Smooth muscle cell of the brain vasculature (primary cell): ENCODE results near the gene MED13L.

ENCODE experiments used
- DNase-seq: peaks from one replicate; pipeline ENCODE4 v3.0.0-alpha.2; 2012; ENCODE audit warnings: low read depth, low spot score

Gene MED13L

GRCh38 chr12:115945491-115945885 lies 332.0 kb downstream of the MED13L start:
- no peak for DNase-seq

- DNase-seq: no peak
Observed at GRCh38 chr12:115944837-115945490, 332.5 kb downstream of the MED13L start.

GRCh38 chr12:115944392-115944742 lies 333.1 kb downstream of the MED13L start:
- DNase-seq: no peak

- no peak for DNase-seq
Observed at GRCh38 chr12:115943630-115944391, 333.7 kb downstream of the MED13L start.

GRCh38 chr12:115943310-115943629 lies 334.2 kb downstream of the MED13L start:
- DNase-seq: no peak

- DNase-seq: no peak
Observed at GRCh38 chr12:115942346-115942745, 335.1 kb downstream of the MED13L start.

- DNase-seq: no peak
Observed at GRCh38 chr12:115941362-115941761, 336.1 kb downstream of the MED13L start.

GRCh38 chr12:115938794-115939377 lies 338.6 kb downstream of the MED13L start:
- no peak for DNase-seq

- no peak for DNase-seq
Observed at GRCh38 chr12:115936997-115937916, 340.2 kb downstream of the MED13L start.

- DNase-seq: no peak
Observed at GRCh38 chr12:115934877-115935276, 342.6 kb downstream of the MED13L start.

- DNase-seq: no peak
Observed at GRCh38 chr12:115934046-115934445, 343.4 kb downstream of the MED13L start.

- no peak for DNase-seq
Observed at GRCh38 chr12:115932066-115932465, 345.4 kb downstream of the MED13L start.

GRCh38 chr12:115930336-115930735 lies 347.2 kb downstream of the MED13L start:
- no peak for DNase-seq

- no peak for DNase-seq
Observed at GRCh38 chr12:115926037-115926670, 351.3 kb downstream of the MED13L start.

- DNase-seq: no peak
Observed at GRCh38 chr12:115923851-115924250, 353.6 kb downstream of the MED13L start.

GRCh38 chr12:115922952-115923564 lies 354.4 kb downstream of the MED13L start:
- DNase-seq: no peak

- no peak for DNase-seq
Observed at GRCh38 chr12:115920395-115921183, 356.9 kb downstream of the MED13L start.

- no peak for DNase-seq
Observed at GRCh38 chr12:115918763-115919162, 358.7 kb downstream of the MED13L start.

- no peak for DNase-seq
Observed at GRCh38 chr12:115916910-115917668, 360.4 kb downstream of the MED13L start.

GRCh38 chr12:115914122-115914521 lies 363.4 kb downstream of the MED13L start:
- DNase-seq: no peak
